HCT116 (cell line): Measurements from ENCODE around the gene ELFN1.

Source experiments
- CBX3 ChIP-seq: IDR thresholded peaks from 2 replicates; pipeline ENCODE4 v1.6.1; 2012; ENCODE audit warnings: low read depth
- ELF1 ChIP-seq: IDR thresholded peaks from 2 replicates; pipeline ENCODE4 v1.6.1; 2012; ENCODE audit warnings: low read depth, borderline replicate concordance
- EZH2 ChIP-seq: fragments of 200-600 bp; sonication (generic); IDR thresholded peaks from 2 replicates; pipeline ENCODE4 v1.6.1; 2017; ENCODE audit warnings: antibody characterized with exemption, mixed run types
- JUND ChIP-seq: IDR thresholded peaks from 2 replicates; pipeline ENCODE4 v1.6.1; 2012
- POLR2A ChIP-seq: IDR thresholded peaks from 2 replicates; pipeline ENCODE4 v1.7.0; 2011; ENCODE audit warnings: borderline replicate concordance; ENCODE audit not compliant: insufficient read depth, insufficient read length; ENCODE audit errors: extremely low read depth
- POLR2AphosphoS5 ChIP-seq: IDR thresholded peaks from 2 replicates; pipeline ENCODE4 v1.6.1; 2011; ENCODE audit warnings: mild to moderate bottlenecking, low read depth, low read length, moderate library complexity
- RAD21 ChIP-seq: IDR thresholded peaks from 2 replicates; pipeline ENCODE4 v1.6.1; 2012; ENCODE audit warnings: low read depth, mild to moderate bottlenecking
- SP1 ChIP-seq: IDR thresholded peaks from 2 replicates; pipeline ENCODE4 v1.6.1; 2012; ENCODE audit warnings: low read depth
- ZFX ChIP-seq: fragments of 450-650 bp; IDR thresholded peaks from 2 replicates; pipeline ENCODE4 v1.6.1; 2017
- ZNF274 ChIP-seq: fragments of 200-500 bp; sonication (Bioruptor generic); IDR thresholded peaks from 2 replicates; pipeline ENCODE4 v1.6.1; 2014; ENCODE audit warnings: mild to moderate bottlenecking, low read depth, low read length, inconsistent platforms
- TF ChIP-seq, protein P1 (sequence below), 3 experiments: fragments of 200-600 bp in 1 of 3; sonication (generic) in 1 of 3; IDR thresholded peaks in 2 of 3; conservative IDR thresholded peaks in 1 of 3; 2 replicates each; pipeline ENCODE4 v1.5.1; 2012 to 2017; ENCODE audit warnings: low read depth in 2 of 3, low read length in 2 of 3, antibody characterized with exemption in 1 of 3, borderline replicate concordance in 1 of 3, control low read depth in 1 of 3, mild to moderate bottlenecking in 1 of 3, mixed read lengths in 1 of 3, mixed run types in 1 of 3, moderate library complexity in 1 of 3; ENCODE audit not compliant: insufficient read depth in 1 of 3
- TF ChIP-seq, protein P2 (sequence below): IDR thresholded peaks from 2 replicates; pipeline ENCODE4 v1.6.1; 2012

DNA sequence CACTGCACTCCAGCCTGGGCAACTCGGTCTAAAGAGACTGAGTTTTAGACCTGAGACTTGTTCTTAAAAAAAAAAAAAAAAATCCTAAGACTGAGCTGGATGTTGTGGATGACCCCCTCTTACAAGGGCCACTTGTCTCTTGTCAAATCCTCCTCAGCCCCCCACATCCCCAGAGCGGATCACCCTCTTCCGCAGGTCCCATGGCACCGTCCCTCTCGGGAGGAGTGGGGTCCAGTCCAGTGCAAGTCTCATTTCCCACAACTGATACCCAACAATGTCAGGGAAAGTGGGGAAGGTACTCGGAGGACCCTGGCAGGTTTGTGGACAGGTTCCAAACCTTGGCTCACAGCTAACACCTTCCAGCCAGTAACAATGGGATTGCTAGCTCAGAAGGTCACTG is 100.3 kb downstream of the ELFN1 start:
- TF ChIP-seq, protein P1, sequence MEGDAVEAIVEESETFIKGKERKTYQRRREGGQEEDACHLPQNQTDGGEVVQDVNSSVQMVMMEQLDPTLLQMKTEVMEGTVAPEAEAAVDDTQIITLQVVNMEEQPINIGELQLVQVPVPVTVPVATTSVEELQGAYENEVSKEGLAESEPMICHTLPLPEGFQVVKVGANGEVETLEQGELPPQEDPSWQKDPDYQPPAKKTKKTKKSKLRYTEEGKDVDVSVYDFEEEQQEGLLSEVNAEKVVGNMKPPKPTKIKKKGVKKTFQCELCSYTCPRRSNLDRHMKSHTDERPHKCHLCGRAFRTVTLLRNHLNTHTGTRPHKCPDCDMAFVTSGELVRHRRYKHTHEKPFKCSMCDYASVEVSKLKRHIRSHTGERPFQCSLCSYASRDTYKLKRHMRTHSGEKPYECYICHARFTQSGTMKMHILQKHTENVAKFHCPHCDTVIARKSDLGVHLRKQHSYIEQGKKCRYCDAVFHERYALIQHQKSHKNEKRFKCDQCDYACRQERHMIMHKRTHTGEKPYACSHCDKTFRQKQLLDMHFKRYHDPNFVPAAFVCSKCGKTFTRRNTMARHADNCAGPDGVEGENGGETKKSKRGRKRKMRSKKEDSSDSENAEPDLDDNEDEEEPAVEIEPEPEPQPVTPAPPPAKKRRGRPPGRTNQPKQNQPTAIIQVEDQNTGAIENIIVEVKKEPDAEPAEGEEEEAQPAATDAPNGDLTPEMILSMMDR (IDR thresholded peaks at IDR 0.05 in 2 of 3, conservative IDR thresholded peaks at IDR 0.05 in 1 of 3; ENCODE audit: borderline replicate concordance in 1 of 3, insufficient read depth in 1 of 3, low read depth in 2 of 3, low read length in 2 of 3), result no peak
- TF ChIP-seq ELF1 (no peak), SP1 (no peak), JUND (no peak), EZH2 (no peak), CBX3 (no peak), POLR2AphosphoS5 (no peak), ZNF274 (no peak), POLR2A (no peak), RAD21 (no peak), ZFX (no peak)
- TF ChIP-seq, protein P2, sequence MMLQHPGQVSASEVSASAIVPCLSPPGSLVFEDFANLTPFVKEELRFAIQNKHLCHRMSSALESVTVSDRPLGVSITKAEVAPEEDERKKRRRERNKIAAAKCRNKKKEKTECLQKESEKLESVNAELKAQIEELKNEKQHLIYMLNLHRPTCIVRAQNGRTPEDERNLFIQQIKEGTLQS, result no peak
